ENCODE results near the gene PRKCI.
"Not testable (repeated sequence)": the region's sequence is repeated elsewhere in the genome, so short reads cannot be mapped to it uniquely, and the experiment has no call there.

PRKCI gene

DNA sequence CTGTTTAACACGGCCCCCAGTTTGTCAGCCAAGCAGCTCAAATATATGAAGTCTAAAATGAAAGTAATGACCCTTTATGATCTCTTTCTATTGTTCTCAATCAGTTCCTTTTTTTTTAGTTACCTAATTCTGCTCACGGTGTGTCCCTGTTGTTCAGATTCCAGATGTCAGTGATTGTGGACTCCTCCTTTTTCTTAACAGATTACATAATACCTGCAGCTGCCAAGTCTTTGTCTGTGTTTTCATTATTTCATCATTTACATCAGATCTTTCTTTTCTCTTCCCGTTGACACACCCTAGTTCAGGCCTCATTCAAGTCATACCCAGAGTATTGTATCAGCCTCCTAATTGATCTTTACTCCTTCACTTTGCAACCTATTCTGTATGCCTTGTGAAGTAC lies 79.2 kb downstream of the PRKCI start:
- DNase-seq, result no peak

DNA sequence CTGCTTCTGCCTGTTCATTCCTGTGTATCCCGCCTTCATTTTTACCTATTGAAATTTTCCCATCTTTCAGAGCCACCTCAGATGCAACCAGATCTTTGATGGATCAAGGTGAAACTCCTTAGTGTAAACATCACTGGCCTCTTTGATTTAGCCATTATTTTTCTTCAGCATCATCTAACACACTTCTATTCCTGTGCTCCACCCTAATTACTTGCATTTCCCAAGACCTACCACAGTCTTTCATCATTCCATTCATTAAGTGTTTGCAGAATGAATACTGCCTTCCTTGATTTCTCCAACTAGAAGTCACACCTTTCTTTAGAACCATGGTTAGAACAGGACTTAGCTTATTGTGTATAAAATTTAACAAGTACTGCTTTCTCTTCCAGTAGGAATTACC lies 79.8 kb downstream of the PRKCI start:
- DNase-seq, result no peak

DNA sequence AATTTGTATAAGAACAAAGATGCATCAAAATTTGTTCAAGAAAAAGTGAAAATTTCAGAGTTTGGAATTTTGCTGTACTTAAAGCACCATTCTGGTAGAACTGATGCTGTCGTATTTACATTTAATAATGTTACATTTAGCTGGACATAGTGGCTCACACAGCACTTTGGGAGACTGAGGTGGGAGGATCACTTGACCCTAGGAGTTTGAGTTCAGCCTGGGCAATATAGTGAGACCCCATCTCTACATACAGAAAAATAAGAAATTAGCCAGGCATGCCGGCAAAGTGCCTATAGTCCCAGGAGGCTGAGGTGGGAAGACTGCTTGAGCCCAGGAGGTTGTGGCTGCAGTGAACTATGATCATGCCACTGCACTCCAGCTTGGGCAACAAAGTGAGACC lies 83.8 kb downstream of the PRKCI start:
- no peak for DNase-seq

DNA sequence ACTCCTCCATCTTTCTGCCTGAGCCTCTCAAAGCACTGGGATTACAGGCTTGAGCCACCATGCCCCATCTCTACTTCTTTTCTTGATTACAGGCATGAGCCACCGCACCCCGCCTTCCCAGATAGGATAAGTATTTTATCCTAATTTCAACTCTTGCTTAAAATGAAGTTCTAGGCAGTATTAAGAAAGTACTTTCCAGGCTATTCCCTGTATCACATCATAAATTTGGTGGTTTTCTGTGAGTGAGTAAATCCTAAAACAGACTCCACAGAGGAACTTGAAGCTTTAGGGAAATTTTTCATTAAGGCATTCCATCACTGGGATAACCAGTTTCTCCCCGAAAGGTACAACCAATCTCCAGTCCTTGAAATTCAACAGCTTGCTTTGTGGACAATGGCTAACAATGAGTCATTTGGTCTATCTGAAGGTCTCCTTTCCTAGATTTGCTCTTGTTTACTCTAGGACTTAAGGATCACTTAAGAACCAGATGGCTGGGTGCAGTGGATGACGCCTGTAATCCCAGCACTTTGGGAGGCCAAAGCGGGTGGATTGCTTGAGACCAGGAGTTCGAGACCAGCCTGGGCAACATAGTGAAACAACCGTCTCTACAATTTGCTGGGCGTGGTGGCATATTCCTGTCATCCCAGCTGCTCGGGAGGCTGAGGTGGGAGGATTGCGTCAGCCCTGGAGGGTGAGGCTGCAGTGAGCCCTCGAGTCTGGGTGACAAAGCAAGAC lies 85.6 kb downstream of the PRKCI start:
- DNase-seq, result no peak

DNA sequence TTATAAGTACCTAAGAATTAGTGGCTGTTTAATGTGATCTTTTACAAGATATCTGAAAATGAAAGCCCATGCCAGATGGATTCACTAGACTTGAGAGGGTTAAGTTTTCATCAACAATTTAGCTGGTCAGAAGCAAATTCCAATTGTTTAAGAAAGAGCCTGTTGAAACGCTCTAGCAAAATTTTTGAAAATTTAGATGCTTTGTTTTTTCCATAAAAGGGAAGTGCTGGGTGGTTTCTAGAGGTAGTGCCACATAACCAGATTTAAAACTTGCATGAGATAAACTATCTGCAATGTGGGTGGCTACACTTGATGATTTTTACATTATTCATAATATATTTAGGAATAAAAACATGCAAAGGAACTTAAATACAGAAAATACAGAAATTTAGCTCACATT lies 86.8 kb downstream of the PRKCI start:
- no peak for DNase-seq

DNA sequence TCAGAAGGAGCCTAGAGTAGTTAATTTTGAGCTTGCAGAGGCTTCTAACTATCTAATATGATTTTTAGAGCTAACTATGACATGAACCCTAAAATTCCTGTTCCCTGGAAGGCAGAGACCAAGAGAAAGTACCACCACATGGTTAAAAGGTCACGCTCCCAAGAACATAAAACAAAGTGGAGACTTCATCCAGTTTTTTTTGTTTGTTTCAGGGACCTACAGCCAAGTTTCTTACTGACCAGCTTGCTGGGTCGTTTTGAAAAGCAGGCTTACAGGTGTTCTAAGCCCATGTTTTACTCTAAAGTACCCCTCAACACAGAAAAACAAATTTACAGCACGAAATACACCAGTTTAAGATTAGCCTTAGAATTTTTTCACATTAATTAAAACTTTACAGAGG lies 95.7 kb downstream of the PRKCI start:
- DNase-seq, result no peak

DNA sequence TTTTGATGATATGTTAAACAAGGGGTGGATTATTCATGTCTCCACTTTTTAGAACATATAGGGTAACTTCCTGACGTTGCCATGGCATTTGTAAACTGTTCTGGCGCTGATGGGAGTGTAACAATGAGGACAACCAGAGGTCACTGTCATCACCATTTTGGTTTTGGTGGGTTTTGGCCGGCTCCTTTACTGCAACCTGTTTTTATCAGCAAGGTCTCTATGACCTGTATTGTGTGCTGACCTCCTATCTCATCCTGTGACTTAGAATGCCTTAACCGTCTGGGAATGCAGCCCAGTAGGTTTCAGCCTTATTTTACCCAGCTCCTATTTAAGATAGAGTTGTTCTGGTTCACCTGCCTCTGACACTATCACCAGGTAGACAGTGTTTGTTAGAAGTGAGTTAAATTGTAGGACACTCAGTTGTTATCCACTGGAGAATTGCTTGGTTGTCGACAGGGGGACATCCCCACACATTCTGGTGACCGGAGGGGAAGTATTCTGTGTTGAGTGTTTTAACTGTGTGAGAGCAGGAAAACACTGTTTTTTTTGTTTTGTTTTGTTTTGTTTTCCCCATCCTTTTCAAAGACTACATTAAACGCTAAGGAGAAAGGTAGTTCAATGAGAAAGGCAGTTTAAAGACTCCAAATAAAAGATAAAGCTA lies 98.4 kb downstream of the PRKCI start:
- DNase-seq, result no peak

DNA sequence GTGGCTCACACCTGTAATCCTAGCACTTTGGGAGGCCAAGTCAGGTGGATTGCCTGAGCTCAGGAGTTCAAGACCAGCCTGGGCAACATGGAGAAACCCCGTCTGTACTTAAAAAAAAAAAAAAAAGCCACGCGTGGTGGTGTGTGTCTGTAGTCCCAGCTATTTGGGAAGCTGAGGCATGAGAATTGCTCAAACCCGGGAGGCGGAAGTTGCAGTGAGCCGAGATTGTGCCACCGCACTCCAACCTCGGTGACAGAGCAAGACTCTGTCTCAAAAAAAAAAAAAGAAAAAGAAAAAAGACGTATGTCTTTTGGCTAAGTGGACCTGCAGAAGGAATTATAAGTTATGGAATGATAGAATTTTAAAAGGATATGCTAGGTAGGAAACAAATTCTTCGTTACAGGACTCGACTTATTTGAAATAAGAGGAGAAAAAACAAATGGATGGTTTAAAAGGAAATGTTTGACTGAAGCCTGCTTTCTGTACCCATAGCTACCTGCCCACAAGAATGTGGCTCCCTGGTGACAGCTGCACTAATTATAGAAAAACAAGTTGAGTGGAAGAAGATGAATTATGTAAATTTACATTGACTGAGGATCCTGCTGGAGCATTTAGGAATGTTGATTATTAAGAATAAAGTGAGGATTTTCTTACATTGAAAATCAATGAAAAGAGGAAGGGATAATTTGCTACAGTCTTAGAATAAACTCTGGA lies 99.3 kb downstream of the PRKCI start:
- DNase-seq, result no peak

DNA sequence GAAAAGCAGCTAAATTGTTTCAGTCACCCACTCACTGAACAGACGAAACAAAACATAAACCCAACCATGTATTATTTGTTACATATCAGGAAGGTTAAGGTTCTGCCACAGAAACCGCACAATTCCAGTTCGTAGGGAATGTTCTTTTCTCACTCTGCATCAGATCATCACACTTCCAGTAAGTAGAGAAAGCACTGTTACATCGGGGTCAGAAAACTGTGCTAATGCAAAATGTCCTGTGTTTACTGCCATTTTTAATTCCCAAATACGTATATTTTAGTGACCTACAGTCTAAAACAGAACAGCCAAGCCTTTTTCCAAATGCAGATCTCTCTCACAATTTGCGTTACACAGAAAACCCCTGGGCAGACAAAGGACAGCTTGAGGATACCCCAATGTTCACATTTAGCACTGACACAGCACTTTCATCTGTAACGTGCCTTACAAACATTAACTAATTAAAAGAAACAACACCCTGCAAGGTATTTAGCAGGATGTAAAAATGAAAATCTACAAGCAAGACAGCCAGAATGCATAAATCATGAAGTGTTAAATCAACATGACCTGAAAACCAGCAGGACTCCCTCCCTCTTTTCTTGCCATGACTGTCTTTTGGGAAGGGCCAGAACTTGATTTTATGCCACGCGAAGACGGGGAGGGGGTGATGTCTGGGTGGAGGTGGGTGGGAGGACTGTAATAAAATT lies 100.5 kb downstream of the PRKCI start:
- no peak for DNase-seq

DNA sequence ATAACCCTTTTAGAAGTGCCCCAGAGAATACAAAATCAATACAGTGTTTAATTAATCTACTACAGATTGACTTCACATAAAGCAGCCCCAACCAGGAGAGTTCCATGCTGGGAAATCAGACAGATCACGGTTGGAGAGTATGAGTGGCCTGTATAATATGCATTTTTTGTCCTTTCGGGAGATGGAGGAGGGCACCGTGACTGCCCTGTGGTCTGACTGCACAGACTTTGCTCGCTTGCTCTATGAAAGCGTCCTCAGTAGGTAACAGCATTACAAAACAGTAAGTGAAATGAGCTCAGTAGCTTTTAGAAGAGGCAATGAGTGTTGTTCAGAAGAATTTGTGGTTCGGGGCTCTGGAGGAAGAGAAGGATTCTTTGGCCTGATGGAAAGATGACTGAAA lies 101.1 kb downstream of the PRKCI start:
- DNase-seq, result no peak

DNA sequence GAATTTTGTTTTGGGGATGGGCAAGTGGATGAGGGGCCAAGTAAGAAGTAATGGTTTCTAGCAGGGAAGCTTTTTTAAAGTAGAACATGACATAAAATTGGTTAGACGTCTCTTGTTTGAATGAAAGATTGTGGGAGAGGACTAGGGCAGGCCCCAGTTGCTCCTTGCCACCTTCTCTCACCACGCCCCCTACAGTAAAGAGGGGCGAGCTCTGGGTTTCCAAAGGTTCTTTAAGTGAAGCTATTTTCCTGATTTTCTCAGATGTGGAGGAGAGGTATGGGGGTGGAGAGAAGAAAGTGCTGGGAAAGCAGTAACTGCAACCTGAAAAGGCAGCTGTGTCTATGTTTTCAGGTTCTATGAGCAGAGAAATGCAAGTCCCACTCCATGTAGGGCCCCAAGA lies 102.7 kb downstream of the PRKCI start:
- DNase-seq, result no peak

DNA sequence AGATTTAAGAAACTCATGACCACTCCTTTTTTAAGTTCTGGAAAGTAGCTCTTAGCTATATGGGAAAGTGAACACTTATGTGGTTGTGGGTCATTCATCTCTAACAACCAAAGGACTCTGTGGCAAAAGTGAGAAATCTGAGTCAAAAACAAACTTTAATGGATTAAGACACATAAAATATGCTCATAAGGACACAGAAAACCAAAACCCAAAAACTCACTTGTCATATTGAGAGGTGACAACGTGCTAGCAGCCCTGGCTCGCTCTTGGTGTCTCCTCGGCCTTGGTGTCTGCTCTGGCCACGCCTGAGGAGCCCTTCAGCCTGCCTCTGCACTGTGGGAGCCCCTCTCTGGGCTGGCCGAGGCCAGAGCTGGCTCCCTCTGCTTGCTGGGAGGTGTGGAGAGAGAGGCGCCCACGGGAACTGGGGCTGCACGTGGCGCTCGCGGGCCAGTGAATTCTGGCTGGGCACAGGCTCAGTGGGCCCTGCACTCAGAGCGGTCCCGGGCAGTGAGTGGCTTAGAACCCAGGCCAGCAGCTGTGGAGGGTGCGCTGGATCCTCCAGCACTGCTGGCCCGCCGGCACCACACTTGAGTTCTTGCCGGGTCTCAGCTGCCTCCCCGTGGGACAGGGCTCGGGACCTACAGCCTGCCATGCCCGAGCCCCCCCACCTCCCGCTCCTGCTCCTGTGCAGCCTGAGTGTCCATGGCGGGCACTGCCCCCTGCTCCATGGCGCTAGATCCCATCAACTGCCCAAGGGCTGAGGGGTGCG lies 105.0 kb downstream of the PRKCI start:
- peak; percentile 15 for DNase-seq

DNA sequence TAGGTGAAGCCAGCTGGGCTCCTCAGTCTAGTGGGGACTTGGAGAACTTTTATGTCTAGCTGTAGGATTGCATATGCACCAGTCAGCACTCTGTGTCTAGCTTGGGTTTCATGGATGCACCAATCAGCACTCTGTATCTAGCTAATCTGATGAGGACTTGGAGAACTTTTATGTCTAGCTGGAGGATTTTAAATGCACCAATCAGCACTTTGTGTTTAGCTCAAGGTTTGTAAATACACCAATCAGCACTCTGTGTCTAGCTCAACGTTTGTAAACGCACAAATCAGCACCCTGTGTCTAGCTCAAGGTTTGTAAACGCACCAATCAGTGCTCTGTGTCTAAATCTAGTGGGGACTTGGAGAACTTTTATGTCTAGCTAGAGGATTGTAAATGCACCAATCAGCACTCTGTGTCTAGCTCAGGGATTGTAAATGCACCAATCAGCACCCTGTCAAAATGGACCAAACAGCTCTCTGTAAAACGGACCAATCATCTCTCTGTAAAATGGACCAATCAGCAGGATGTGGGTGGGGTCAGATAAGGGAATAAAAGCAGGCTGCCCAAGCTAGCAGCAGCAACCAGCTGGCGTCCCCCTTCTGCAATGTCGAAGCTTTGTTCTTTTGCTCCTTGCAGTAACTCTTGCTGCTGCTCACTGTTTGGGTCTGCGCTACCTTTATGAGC lies 105.8 kb downstream of the PRKCI start:
- not testable (repeated sequence) for DNase-seq

DNA sequence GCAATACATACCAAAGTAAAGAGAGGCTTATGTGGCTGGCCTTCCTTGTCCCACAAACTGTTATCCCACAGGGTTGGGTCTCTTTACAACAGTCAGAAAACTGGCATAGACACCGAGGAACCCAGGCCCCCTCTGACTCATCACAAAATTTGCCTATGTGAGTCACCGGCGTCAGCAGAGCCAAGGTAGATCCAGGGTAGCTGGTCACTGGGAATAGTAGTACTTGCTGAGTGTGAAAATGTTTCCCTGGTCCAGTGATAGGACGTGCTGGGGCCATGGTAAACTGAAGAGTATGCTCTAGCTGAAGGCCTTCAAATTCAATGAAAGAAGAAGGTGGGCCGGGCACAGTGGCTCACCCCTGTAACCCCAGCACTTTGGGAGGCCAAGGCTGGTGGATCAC lies 108.1 kb downstream of the PRKCI start:
- DNase-seq, result no peak

DNA sequence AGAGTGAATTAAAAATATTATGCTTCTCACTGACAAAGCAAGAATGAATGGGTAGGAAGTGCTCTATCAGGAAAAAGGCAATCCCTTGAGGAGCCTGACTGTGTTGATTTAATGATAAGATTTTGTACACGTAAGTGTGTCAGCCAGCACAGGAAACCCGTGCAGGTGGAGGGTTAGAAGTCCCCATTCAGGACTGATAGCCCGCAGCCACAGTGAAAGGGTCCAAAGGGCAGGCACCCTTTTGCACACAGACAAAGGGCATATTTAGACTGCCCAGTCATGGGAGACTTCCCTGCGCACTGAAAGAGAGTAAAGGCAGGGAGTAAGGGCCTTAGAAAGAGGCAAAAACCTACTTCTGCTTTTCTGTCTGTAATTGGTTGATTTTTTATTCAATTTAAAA lies 108.9 kb downstream of the PRKCI start:
- DNase-seq, result no peak

DNA sequence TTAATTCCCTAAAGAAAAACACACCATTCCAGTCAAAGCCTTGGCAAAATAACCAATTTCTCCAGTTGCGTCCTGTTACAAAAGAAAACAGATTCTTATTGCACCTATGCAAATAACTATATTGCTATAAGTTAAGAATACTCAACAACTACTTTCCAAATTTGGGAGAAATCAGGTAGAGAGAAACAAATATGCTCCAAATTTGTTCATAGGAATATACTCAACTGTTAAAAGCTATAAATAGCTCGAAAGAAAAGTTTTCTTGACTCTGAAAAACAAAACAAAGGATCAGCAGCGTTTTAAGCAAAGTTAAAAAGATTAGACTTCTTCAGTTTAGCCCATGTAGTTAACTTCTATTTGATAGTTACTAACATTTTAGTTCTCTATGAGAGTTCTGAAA lies 115.2 kb downstream of the PRKCI start:
- no peak for DNase-seq

DNA sequence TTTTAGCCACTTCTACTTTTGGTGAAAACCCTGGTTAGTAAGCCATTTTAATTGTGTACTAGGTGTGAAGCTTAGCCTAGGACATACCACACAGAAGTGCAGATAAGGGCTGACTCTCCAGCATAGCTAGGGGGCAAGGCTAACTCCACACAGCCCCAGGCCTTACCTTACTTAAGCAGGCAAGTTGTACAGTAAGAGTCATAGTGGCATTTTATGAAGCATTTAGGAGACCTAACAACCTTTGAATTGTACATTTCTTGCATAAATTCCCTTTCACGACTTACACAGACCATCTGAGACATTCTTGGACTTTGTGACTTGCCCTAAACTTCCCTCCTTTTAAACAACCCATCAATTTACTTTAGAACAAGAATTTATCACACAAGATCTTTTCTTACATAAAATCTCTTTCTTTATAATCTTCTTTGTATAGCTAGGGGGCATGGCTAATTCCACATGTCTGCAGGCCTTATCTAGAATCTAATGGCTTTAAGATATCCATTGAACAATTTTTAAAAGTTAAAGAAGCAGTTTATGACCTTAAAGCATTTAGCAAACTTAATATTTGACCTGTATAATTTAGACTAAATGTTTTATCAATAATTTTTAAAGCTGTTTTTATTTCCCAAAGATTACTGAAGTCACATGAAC lies 116.6 kb downstream of the PRKCI start:
- DNase-seq, result no peak

DNA sequence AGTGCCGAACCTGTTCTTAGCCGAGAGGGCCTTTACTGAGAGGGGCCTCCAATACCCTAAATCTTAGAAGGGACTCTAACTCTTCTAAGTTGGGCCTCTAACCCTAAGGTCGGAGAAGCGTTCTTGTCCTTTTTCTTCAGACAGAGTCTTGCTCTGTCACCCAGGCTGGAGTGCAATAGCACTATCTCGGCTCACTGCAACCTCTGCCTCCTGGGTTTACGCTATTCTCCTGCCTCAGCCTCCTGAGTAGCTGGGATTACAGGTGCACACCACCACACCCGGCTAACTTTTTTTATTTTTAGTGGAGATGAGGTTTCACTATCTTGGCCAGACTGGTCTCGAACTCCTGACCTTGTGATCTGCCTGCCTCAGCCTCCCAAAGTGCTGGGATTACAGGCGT lies 120.0 kb downstream of the PRKCI start:
- DNase-seq, result not testable (repeated sequence)

DNA sequence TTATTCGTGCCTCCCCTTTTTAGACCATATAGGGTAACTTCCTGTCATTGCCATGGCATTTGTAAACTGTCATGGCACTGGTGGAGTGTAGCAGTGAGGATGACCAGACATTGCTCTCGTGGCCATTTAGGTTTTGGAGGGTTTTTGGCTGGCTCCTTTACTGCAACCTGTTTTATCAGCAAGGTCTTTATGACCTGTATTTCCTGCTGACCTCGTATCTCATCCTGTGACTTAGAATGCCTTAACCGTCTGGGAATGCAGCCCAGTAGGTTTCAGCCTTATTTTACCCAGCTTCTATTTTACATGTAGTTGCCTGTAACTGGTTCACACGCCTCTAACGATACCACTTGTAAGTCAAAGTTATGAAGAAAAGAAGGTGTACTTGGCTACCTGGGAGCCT lies 121.6 kb downstream of the PRKCI start:
- not testable (repeated sequence) for DNase-seq

DNA sequence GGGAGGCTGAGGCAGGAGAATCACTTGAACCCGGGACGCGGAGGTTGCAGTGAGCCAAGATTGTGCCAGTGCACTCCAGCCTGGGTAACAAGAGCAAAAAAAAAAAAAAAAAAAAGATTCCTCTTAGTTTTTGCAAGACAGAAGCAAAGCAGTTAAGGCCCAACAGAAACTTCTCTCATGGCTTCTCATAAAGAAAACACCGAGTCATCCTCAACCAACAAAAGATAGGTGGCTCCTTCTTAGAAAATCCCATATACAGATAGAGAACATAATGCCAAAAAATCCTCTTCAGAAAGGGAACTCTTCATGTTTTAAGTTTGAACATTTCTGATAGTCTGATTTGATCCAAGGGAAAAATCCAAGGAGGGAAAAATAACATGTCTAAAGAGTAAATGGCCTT lies 122.7 kb downstream of the PRKCI start:
- no peak for DNase-seq
